Measurements from ENCODE around the gene USP4.

- TF ChIP-seq EZH2phosphoT487 (IDR thresholded peaks at IDR 0.05; ENCODE audit: insufficient read depth, low read depth) = no peak
- no peak for TF ChIP-seq EZH2 (IDR thresholded peaks at IDR 0.05; ENCODE audit: insufficient read depth, poor library complexity, severe bottlenecking)
Measured at GRCh38 chr3:49276475-49277382, 63.1 kb downstream of the USP4 start, which contains the start of gene C3orf62.
